HepG2 (cell line): ENCODE data around the gene ZFR. TPM values are rescaled to one million over a fixed set of nuclear protein-coding genes. Genes with fewer than 3 reads are reported as not detected.

Source experiments
- ELF4 ChIP-seq: sonication (generic); formaldehyde crosslinking; IDR thresholded peaks from 2 replicates; pipeline ENCODE4 v1.5.0; 2020; ENCODE audit warnings: missing genetic modification reagents, mild to moderate bottlenecking, moderate library complexity, borderline replicate concordance
- FOSL2 ChIP-seq: sonication (generic); formaldehyde crosslinking; IDR thresholded peaks from 2 replicates; pipeline ENCODE4 v1.4.0; 2020; ENCODE audit warnings: missing genetic modification reagents
- HNRNPL ChIP-seq: fragments of 200-400 bp; formaldehyde crosslinking; IDR thresholded peaks from 2 replicates; pipeline ENCODE4 v1.6.1; 2017; ENCODE audit warnings: mild to moderate bottlenecking, low read depth, low read length
- HNRNPLL ChIP-seq: fragments of 200-400 bp; formaldehyde crosslinking; IDR thresholded peaks from 2 replicates; pipeline ENCODE4 v1.6.1; 2017; ENCODE audit warnings: mild to moderate bottlenecking, low read depth, low read length; ENCODE audit not compliant: poor library complexity, severe bottlenecking
- MXI1 ChIP-seq: IDR thresholded peaks from 3 replicates; pipeline ENCODE4 v1.6.1; 2012; ENCODE audit warnings: low read depth, low read length, inconsistent platforms, borderline replicate concordance
- NONO ChIP-seq, 2 experiments: fragments of 450-650 bp in 1 of 2; sonication (generic) in 1 of 2; formaldehyde crosslinking in 1 of 2; IDR thresholded peaks in 1 of 2; conservative IDR thresholded peaks in 1 of 2; 2 replicates each; pipeline versions ENCODE4 v1.6.1 to v1.8.0; 2017 to 2022; ENCODE audit warnings: mild to moderate bottlenecking in 1 of 2, missing genetic modification reagents in 1 of 2, moderate library complexity in 1 of 2
- PHF8 ChIP-seq: sonication (generic); formaldehyde crosslinking; IDR thresholded peaks from 2 replicates; pipeline ENCODE4 v1.5.0; 2020; ENCODE audit warnings: missing genetic modification reagents
- SRY ChIP-seq: sonication (generic); formaldehyde crosslinking; IDR thresholded peaks from 2 replicates; pipeline ENCODE4 v1.8.0; 2022; ENCODE audit warnings: mild to moderate bottlenecking, missing genetic modification reagents
- ZC3H13 ChIP-seq: sonication (generic); formaldehyde crosslinking; IDR thresholded peaks from 2 replicates; pipeline ENCODE4 v1.8.1; 2023; ENCODE audit warnings: mild to moderate bottlenecking, missing genetic modification reagents, moderate library complexity
- ZFP36 ChIP-seq: fragments of 150-350 bp; IDR thresholded peaks from 2 replicates; pipeline ENCODE4 v1.6.1; 2018; ENCODE audit warnings: borderline replicate concordance, low read length, low read depth; ENCODE audit not compliant: partially characterized antibody
- ZNF776 ChIP-seq: sonication (generic); formaldehyde crosslinking; IDR thresholded peaks from 2 replicates; pipeline ENCODE4 v1.4.0; 2020; ENCODE audit warnings: mild to moderate bottlenecking, missing genetic modification reagents
- polyA plus RNA-seq, 8 experiments: library from polyadenylated mRNA; depleted of rRNA in 3 of 8; stranded (reverse) in 7 of 8; unstranded in 1 of 8; fragments of >200 nt; fragmentation: Illumina TruSeq in 4 of 8; extraction: Trizol in 4 of 8; gene quantifications; 2 replicates each; pipeline versions ENCODE4 v1.2.1 to v1.2.3, GENCODE V29; 2011 to 2016; ENCODE audit warnings: low read depth in 4 of 8, missing spikeins in 1 of 8, mixed read lengths in 1 of 8; ENCODE audit not compliant: insufficient read depth in 1 of 8
- total RNA-seq, 5 experiments: library from RNA; depleted of rRNA; stranded (reverse); fragments of >200 nt; fragmentation: Illumina TruSeq; extraction: Trizol; gene quantifications; 2 replicates each; pipeline ENCODE4 v1.2.3, GENCODE V29; 2016; ENCODE audit warnings: low read depth in 1 of 5
- TF ChIP-seq, protein P1 (sequence below): sonication (generic); formaldehyde crosslinking; IDR thresholded peaks from 2 replicates; pipeline ENCODE4 v1.5.0; 2020; ENCODE audit warnings: missing genetic modification reagents
- TF ChIP-seq, protein P2 (sequence below): sonication (generic); formaldehyde crosslinking; IDR thresholded peaks from 2 replicates; pipeline ENCODE4 v1.4.0; 2020; ENCODE audit warnings: low read depth, missing genetic modification reagents
- TF ChIP-seq, protein P3 (sequence below): sonication (generic); formaldehyde crosslinking; IDR thresholded peaks from 2 replicates; pipeline ENCODE4 v1.8.0; 2022; ENCODE audit warnings: mild to moderate bottlenecking, missing genetic modification reagents, borderline replicate concordance

The ZFR gene
- total and polyA plus RNA-seq, 2 of the 13 experiments (the other 11 are each of a cell fraction or from before 2014, with no cell fraction given) = 89.0 to 92.8 TPM

DNA sequence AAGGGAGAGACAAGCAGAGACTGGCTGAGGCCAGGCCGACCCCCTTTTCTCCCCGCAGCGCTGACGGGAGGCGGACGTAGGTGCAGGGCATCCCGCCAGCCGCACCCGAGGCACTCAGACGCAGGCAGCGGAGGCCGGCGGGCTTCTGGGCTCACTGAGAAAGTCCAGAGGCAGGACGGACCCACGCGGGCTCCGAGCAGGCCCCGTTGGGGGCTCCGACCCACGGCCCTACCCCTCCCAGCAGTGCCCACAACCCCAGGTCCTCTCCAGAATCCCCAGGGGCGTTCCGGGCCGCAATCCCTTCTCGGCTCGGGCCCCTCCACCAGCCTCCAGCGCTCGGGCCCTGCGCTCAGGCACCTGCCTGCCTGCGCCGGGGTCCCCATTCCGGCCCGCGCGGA lies 132.3 kb downstream of the ZFR start (continued):
- TF ChIP-seq HNRNPL (0 out of 2 replicates have a peak, but pooled peaks have one; percentile 17), ZNF776 (CRISPR knock-in tag) (no peak), ZFP36 (no peak), HNRNPLL (peak; percentile 72), MXI1 (0 out of 3 replicates have a peak, but pooled peaks have one; percentile 9), PHF8 (CRISPR knock-in tag) (peak; percentile 36), ZC3H13 (0 out of 2 replicates have a peak, but pooled peaks have one; percentile 21), FOSL2 (CRISPR knock-in tag) (0 out of 2 replicates have a peak, but pooled peaks have one; percentile 12), NONO (IDR thresholded peaks at IDR 0.05) (no peak), NONO (CRISPR knock-in tag; conservative IDR thresholded peaks at IDR 0.05) (0 out of 2 replicates have a peak, but pooled peaks have one; percentile 26), ELF4 (CRISPR knock-in tag) (0 out of 2 replicates have a peak, but pooled peaks have one; percentile 3), SRY (CRISPR knock-in tag) (0 out of 2 replicates have a peak, but pooled peaks have one; percentile 26)
- TF ChIP-seq, protein P1, sequence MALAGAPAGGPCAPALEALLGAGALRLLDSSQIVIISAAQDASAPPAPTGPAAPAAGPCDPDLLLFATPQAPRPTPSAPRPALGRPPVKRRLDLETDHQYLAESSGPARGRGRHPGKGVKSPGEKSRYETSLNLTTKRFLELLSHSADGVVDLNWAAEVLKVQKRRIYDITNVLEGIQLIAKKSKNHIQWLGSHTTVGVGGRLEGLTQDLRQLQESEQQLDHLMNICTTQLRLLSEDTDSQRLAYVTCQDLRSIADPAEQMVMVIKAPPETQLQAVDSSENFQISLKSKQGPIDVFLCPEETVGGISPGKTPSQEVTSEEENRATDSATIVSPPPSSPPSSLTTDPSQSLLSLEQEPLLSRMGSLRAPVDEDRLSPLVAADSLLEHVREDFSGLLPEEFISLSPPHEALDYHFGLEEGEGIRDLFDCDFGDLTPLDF (CRISPR knock-in tag) = 0 out of 2 replicates have a peak, but pooled peaks have one; percentile 34
- TF ChIP-seq, protein P2, sequence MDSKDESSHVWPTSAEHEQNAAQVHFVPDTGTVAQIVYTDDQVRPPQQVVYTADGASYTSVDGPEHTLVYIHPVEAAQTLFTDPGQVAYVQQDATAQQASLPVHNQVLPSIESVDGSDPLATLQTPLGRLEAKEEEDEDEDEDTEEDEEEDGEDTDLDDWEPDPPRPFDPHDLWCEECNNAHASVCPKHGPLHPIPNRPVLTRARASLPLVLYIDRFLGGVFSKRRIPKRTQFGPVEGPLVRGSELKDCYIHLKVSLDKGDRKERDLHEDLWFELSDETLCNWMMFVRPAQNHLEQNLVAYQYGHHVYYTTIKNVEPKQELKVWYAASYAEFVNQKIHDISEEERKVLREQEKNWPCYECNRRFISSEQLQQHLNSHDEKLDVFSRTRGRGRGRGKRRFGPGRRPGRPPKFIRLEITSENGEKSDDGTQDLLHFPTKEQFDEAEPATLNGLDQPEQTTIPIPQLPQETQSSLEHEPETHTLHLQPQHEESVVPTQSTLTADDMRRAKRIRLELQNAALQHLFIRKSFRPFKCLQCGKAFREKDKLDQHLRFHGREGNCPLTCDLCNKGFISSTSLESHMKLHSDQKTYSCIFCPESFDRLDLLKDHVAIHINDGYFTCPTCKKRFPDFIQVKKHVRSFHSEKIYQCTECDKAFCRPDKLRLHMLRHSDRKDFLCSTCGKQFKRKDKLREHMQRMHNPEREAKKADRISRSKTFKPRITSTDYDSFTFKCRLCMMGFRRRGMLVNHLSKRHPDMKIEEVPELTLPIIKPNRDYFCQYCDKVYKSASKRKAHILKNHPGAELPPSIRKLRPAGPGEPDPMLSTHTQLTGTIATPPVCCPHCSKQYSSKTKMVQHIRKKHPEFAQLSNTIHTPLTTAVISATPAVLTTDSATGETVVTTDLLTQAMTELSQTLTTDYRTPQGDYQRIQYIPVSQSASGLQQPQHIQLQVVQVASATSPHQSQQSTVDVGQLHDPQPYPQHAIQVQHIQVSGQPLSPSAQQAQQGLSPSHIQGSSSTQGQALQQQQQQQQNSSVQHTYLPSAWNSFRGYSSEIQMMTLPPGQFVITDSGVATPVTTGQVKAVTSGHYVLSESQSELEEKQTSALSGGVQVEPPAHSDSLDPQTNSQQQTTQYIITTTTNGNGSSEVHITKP (CRISPR knock-in tag) = 0 out of 2 replicates have a peak, but pooled peaks have one; percentile 8
- TF ChIP-seq, protein P3, sequence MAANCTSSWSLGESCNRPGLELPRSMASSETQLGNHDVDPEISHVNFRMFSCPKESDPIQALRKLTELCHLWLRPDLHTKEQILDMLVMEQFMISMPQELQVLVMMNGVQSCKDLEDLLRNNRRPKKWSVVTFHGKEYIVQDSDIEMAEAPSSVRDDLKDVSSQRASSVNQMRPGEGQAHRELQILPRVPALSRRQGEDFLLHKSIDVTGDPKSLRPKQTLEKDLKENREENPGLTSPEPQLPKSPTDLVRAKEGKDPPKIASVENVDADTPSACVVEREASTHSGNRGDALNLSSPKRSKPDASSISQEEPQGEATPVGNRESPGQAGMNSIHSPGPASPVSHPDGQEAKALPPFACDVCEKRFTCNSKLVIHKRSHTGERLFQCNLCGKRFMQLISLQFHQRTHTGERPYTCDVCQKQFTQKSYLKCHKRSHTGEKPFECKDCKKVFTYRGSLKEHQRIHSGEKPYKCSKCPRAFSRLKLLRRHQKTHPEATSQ (CRISPR knock-in tag) = 0 out of 2 replicates have a peak, but pooled peaks have one; percentile 7
